K562 (cell line): ENCODE measurements around the gene HDHD3. TPM values are rescaled to one million over a fixed set of nuclear protein-coding genes. Genes with fewer than 3 reads are reported as not detected.

Experiments used
- ARID1B ChIP-seq: fragments of 450-650 bp; IDR thresholded peaks from 2 replicates; pipeline ENCODE4 v1.6.1; 2016; ENCODE audit warnings: antibody characterized with exemption, mild to moderate bottlenecking, inconsistent platforms
- CHD1 ChIP-seq: fragments of 200-600 bp; sonication (generic); IDR thresholded peaks from one replicate; pipeline ENCODE4 v1.6.1; 2012; ENCODE audit warnings: mild to moderate bottlenecking, moderate library complexity, low read length, inconsistent platforms
- CSDE1 ChIP-seq, 2 experiments: fragments of 450-650 bp; IDR thresholded peaks; 2 replicates each; pipeline ENCODE4 v1.6.1; 2016; ENCODE audit warnings: mild to moderate bottlenecking in 1 of 2
- EP300 ChIP-seq: IDR thresholded peaks from 2 replicates; pipeline ENCODE4 v1.6.1; 2012; ENCODE audit warnings: low read length, improper control_type of control experiment
- FOSL1 ChIP-seq: fragments of 200-800 bp; sonication (Bioruptor generic); conservative IDR thresholded peaks from 2 replicates; pipeline ENCODE4 v1.6.1; 2016; ENCODE audit warnings: missing genetic modification characterization, missing compliant biosample characterization
- MAZ ChIP-seq, 2 experiments: fragments of 450-650 bp in 1 of 2; sonication (generic) in 1 of 2; formaldehyde crosslinking; IDR thresholded peaks in 1 of 2; conservative IDR thresholded peaks in 1 of 2; 2 replicates each; pipeline versions ENCODE4 v1.4.0 to v1.5.0; 2020; ENCODE audit warnings: mild to moderate bottlenecking in 1 of 2, missing genetic modification reagents in 1 of 2
- OTX1 ChIP-seq: fragments of 450-650 bp; formaldehyde crosslinking; IDR thresholded peaks from 2 replicates; pipeline ENCODE4 v1.4.0; 2022; ENCODE audit warnings: mild to moderate bottlenecking
- PTBP1 ChIP-seq: fragments of 200-400 bp; formaldehyde crosslinking; IDR thresholded peaks from 2 replicates; pipeline ENCODE4 v1.6.1; 2017; ENCODE audit warnings: low read depth, low read length
- SIN3A ChIP-seq, 2 experiments: fragments of 150-350 bp in 1 of 2; IDR thresholded peaks; 2 replicates each; pipeline ENCODE4 v1.6.1; 2011 to 2016; ENCODE audit warnings: borderline replicate concordance in 2 of 2, low read depth in 2 of 2, low read length in 2 of 2, mild to moderate bottlenecking in 2 of 2, moderate library complexity in 2 of 2; ENCODE audit not compliant: control insufficient read depth in 1 of 2
- SMARCC2 ChIP-seq: fragments of 450-650 bp; IDR thresholded peaks from 2 replicates; pipeline ENCODE4 v1.6.1; 2017; ENCODE audit warnings: antibody characterized with exemption, moderate library complexity, mild to moderate bottlenecking, low read depth
- SP2 ChIP-seq: IDR thresholded peaks from 2 replicates; pipeline ENCODE4 v1.6.1; 2011; ENCODE audit warnings: mild to moderate bottlenecking, low read depth, low read length, moderate library complexity; ENCODE audit not compliant: poor library complexity, severe bottlenecking; ENCODE audit errors: extremely low read depth
- SRF ChIP-seq, 2 experiments: fragments of 250-450, 450-650 bp in 1 of 2; sonication (Bioruptor Pico) in 1 of 2; sonication (generic) in 1 of 2; formaldehyde crosslinking; IDR thresholded peaks; 2 replicates each; pipeline versions ENCODE4 v1.5.0 to v1.5.1; 2020 to 2022; ENCODE audit warnings: mild to moderate bottlenecking in 1 of 2, missing genetic modification reagents in 1 of 2
- SRSF7 ChIP-seq: fragments of 200-400 bp; formaldehyde crosslinking; optimal IDR thresholded peaks from 2 replicates; pipeline ENCODE3; 2017; ENCODE audit warnings: mild to moderate bottlenecking, low read depth, low read length
- TRIM24 ChIP-seq, 2 experiments: fragments of 450-650 bp; IDR thresholded peaks; 2 replicates each; pipeline ENCODE4 v1.6.1; 2016
- TSC22D4 ChIP-seq: fragments of 450-650 bp; IDR thresholded peaks from 2 replicates; pipeline ENCODE4 v1.6.1; 2016; ENCODE audit warnings: missing genetic modification characterization, missing biosample characterization, control low read depth
- ZC3H11A ChIP-seq: IDR thresholded peaks from 2 replicates; pipeline ENCODE4 v1.6.1; 2012; ENCODE audit warnings: low read depth, low read length, improper control_type of control experiment
- ZNF445 ChIP-seq: fragments of 250-450 bp; sonication (Bioruptor Pico); IDR thresholded peaks from 2 replicates; pipeline ENCODE4 v1.4.0; 2020; ENCODE audit warnings: low read depth, mild to moderate bottlenecking, moderate library complexity
- ZNF717 ChIP-seq: fragments of 250-450 bp; sonication (Bioruptor Pico); IDR thresholded peaks from 2 replicates; pipeline ENCODE4 v1.5.0; 2021
- ZNF780A ChIP-seq: fragments of 250-450 bp; sonication (Bioruptor Pico); IDR thresholded peaks from 2 replicates; pipeline ENCODE4 v1.5.0; 2021; ENCODE audit warnings: mild to moderate bottlenecking
- ZNF830 ChIP-seq: fragments of 250-450 bp; sonication (Bioruptor Pico); IDR thresholded peaks from 2 replicates; pipeline ENCODE4 v1.5.0; 2021; ENCODE audit warnings: mild to moderate bottlenecking
- polyA plus RNA-seq, 8 experiments: library from polyadenylated mRNA; depleted of rRNA in 4 of 8; stranded (reverse) in 5 of 8; unstranded in 3 of 8; fragments of >200 nt; fragmentation: Nextera tagmentation in 2 of 8; fragmentation: Illumina TruSeq in 1 of 8; extraction: Ambion mirVana in 2 of 8; extraction: Trizol in 1 of 8; gene quantifications; 2 replicates each; pipeline versions ENCODE4 v1.2.1 to v1.2.3, GENCODE V29; 2011 to 2014; ENCODE audit warnings: inconsistent platforms in 1 of 8, missing spikeins in 1 of 8
- total RNA-seq, 7 experiments: library from RNA; depleted of rRNA in 6 of 7; stranded (reverse); fragments of >200 nt in 6 of 7; fragmentation: Illumina TruSeq in 2 of 7; extraction: Trizol in 2 of 7; gene quantifications; 2 replicates each; pipeline versions ENCODE4 v1.2.1 to v1.2.3, GENCODE V29; 2011 to 2021; ENCODE audit warnings: low replicate concordance in 1 of 7
- TF ChIP-seq, protein P1 (sequence below), 2 experiments: fragments of 450-650 bp; IDR thresholded peaks; 2 replicates each; pipeline ENCODE4 v1.6.1; 2016; ENCODE audit warnings: mild to moderate bottlenecking in 2 of 2, borderline replicate concordance in 1 of 2, low read depth in 1 of 2, moderate library complexity in 1 of 2
- TF ChIP-seq, protein P2 (sequence below): fragments of 450-650 bp; formaldehyde crosslinking; IDR thresholded peaks from 2 replicates; pipeline ENCODE4 v1.4.0; 2022; ENCODE audit warnings: missing genetic modification characterization

Gene HDHD3
- total and polyA plus RNA-seq, 9 of the 15 experiments (the other 6 are each of a cell fraction or from before 2014, with no cell fraction given): 1.1 to 19.1 (median 10.9) TPM

- peak in 1 of 2 experiments; percentile 50; a peak in 1 of 4 replicates for TF ChIP-seq SRF (CRISPR knock-in tag; IDR thresholded peaks at IDR 0.05)
- TF ChIP-seq ZNF780A (CRISPR knock-in tag): no peak
- no peak for TF ChIP-seq TSC22D4 (tag)
- TF ChIP-seq ZC3H11A: no peak
- no peak for TF ChIP-seq ARID1B
- TF ChIP-seq CHD1: no peak
- no peak for TF ChIP-seq ZNF830 (CRISPR knock-in tag)
- TF ChIP-seq, protein P1, sequence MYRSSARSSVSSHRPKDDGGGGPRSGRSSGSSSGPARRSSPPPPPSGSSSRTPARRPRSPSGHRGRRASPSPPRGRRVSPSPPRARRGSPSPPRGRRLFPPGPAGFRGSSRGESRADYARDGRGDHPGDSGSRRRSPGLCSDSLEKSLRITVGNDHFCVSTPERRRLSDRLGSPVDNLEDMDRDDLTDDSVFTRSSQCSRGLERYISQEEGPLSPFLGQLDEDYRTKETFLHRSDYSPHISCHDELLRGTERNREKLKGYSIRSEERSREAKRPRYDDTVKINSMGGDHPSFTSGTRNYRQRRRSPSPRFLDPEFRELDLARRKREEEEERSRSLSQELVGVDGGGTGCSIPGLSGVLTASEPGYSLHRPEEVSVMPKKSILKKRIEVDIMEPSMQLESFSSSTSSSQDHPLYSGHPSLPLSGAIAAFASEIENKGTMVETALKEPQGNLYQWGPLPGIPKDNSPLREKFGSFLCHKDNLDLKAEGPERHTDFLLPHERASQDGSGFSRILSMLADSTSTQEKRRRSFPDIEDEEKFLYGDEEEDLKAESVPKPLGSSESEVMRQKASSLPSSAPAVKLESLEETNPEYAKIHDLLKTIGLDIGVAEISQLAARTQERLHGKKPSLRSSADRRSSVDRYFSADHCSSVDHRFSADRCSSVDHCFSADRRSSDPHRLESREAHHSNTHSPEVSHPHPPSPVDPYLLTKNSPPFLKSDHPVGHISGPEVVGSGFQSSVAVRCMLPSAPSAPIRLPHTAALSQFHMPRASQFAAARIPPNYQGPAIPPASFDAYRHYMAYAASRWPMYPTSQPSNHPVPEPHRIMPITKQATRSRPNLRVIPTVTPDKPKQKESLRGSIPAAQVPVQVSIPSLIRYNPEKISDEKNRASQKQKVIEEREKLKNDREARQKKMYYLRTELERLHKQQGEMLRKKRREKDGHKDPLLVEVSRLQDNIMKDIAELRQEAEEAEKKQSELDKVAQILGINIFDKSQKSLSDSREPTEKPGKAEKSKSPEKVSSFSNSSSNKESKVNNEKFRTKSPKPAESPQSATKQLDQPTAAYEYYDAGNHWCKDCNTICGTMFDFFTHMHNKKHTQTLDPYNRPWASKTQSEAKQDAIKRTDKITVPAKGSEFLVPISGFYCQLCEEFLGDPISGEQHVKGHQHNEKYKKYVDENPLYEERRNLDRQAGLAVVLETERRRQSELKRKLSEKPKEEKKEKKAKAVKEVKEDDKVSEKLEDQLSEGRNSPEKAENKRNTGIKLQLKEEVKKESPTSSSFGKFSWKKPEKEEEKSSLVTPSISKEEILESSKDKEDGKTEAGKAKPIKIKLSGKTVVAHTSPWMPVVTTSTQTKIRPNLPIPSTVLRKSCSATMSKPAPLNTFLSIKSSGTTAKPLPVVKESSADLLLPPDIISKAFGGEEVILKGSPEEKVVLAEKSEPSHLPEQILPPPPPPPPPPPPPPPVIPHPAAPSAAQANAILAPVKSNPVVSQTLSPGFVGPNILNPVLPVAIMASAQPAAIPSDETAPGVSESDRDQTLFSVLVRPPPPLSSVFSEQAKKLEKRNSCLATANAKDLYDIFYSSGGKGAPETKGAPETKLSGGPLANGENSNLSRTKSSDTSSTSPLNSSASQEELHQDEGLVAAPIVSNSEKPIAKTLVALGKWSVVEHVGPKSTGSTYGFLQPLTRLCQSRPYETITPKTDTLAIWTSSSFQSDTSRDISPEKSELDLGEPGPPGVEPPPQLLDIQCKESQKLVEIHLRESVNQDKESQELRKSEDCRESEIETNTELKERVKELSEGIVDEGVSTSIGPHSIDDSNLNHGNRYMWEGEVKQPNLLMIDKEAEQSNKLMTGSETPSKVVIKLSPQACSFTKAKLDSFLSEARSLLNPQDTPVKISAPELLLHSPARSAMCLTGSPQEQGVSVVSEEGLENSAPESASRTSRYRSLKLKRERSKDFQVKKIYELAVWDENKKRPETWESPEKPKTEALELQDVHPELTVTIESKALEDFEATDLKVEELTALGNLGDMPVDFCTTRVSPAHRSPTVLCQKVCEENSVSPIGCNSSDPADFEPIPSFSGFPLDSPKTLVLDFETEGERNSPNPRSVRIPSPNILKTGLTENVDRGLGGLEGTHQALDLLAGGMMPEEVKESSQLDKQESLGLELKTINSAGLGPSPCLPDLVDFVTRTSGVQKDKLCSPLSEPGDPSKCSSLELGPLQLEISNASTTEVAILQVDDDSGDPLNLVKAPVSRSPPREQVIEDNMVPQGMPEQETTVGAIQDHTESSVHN (IDR thresholded peaks at IDR 0.05; ENCODE audit: borderline replicate concordance in 1 of 2, low read depth in 1 of 2): no peak
- no peak for TF ChIP-seq CSDE1 (IDR thresholded peaks at IDR 0.05)
- peak in 1 of 2 experiments; percentile 79; a peak in 2 of 4 replicates for TF ChIP-seq MAZ (CRISPR knock-in tag; conservative IDR thresholded peaks at IDR 0.05 in 1 of 2, IDR thresholded peaks at IDR 0.05 in 1 of 2)
- TF ChIP-seq SRSF7: no peak
- TF ChIP-seq EP300: no peak
- TF ChIP-seq, protein P2, sequence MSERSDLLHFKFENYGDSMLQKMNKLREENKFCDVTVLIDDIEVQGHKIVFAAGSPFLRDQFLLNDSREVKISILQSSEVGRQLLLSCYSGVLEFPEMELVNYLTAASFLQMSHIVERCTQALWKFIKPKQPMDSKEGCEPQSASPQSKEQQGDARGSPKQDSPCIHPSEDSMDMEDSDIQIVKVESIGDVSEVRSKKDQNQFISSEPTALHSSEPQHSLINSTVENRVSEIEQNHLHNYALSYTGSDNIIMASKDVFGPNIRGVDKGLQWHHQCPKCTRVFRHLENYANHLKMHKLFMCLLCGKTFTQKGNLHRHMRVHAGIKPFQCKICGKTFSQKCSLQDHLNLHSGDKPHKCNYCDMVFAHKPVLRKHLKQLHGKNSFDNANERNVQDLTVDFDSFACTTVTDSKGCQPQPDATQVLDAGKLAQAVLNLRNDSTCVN (CRISPR knock-in tag): peak; percentile 92
- TF ChIP-seq SMARCC2: no peak
- TF ChIP-seq SP2: no peak
- no peak for TF ChIP-seq FOSL1
- TF ChIP-seq OTX1 (CRISPR knock-in tag): peak; percentile 87
- TF ChIP-seq TRIM24 (IDR thresholded peaks at IDR 0.05): no peak
- 0 out of 2 replicates have a peak, but pooled peaks have one; percentile 32 for TF ChIP-seq ZNF445 (CRISPR knock-in tag)
- no peak for TF ChIP-seq PTBP1
- no peak for TF ChIP-seq ZNF717 (CRISPR knock-in tag)
- TF ChIP-seq SIN3A (IDR thresholded peaks at IDR 0.05; ENCODE audit: borderline replicate concordance in 2 of 2, control insufficient read depth in 1 of 2, low read depth in 2 of 2, low read length in 2 of 2): no peak
Measured at GRCh38 chr9:113345671-113346070, 31.1 kb downstream of the HDHD3 start (continued).
